GM15510 (cell line): ENCODE results near the gene MICAL2.

Experiments
- POLR2A ChIP-seq: IDR thresholded peaks from 3 replicates; pipeline ENCODE4 v1.6.1; 2011; ENCODE audit warnings: borderline replicate concordance; ENCODE audit not compliant: insufficient read length; ENCODE audit errors: extremely low read depth

The MICAL2 gene

GRCh38 chr11:12183827-12184620 is 73.6 kb downstream of the MICAL2 start:
- no peak for TF ChIP-seq POLR2A

DNA sequence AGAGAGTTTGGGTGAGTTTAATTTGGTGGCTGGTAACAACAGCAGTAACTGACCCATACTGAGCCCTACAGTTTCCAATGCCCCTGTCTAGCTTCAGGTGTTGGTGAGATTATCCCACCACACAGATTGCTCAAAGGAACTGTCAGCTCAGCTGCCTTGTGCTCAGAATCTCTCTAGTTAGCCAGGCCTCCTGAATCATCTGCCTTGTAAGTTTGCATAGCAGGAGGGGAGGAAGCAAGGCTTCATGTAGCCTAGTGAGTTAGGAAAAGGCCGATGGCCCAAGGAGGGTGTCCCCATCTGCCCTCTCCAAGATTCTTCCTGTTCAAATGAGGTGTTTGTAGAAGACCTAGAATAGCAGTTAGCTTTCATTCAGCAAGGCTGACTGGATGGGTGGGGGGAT is 74.3 kb downstream of the MICAL2 start:
- TF ChIP-seq POLR2A = no peak

- no peak for TF ChIP-seq POLR2A
Observed at GRCh38 chr11:12185106-12185690, 74.8 kb downstream of the MICAL2 start.

- no peak for TF ChIP-seq POLR2A
Observed at GRCh38 chr11:12185914-12186313, 75.5 kb downstream of the MICAL2 start.

- TF ChIP-seq POLR2A = no peak
Observed at GRCh38 chr11:12186701-12187100, 76.3 kb downstream of the MICAL2 start.

DNA sequence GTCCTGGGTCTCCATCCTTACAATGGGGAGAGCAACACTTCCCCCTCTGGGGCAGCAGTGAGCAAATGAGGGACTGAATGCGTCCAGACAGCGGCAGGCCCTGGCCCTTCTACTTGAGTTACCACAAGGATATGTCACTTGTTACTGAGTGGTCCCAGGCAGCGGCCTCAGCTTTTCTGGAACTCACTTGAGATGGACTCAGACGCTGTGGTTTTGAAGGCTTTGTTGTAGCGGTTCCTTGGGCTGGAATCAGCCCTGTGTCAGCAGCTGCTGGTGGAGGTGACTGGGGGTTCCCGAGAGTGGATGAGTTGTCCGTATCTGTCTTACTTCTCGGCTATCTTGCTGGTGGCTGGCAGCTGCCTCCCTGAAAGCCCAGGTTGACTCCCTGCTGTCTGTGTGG is 77.0 kb downstream of the MICAL2 start:
- no peak for TF ChIP-seq POLR2A

- no peak for TF ChIP-seq POLR2A
Observed at GRCh38 chr11:12188548-12189317, 78.3 kb downstream of the MICAL2 start.

GRCh38 chr11:12189543-12190235 is 79.3 kb downstream of the MICAL2 start:
- TF ChIP-seq POLR2A = no peak

- no peak for TF ChIP-seq POLR2A
Observed at GRCh38 chr11:12190511-12190910, 80.1 kb downstream of the MICAL2 start.

DNA sequence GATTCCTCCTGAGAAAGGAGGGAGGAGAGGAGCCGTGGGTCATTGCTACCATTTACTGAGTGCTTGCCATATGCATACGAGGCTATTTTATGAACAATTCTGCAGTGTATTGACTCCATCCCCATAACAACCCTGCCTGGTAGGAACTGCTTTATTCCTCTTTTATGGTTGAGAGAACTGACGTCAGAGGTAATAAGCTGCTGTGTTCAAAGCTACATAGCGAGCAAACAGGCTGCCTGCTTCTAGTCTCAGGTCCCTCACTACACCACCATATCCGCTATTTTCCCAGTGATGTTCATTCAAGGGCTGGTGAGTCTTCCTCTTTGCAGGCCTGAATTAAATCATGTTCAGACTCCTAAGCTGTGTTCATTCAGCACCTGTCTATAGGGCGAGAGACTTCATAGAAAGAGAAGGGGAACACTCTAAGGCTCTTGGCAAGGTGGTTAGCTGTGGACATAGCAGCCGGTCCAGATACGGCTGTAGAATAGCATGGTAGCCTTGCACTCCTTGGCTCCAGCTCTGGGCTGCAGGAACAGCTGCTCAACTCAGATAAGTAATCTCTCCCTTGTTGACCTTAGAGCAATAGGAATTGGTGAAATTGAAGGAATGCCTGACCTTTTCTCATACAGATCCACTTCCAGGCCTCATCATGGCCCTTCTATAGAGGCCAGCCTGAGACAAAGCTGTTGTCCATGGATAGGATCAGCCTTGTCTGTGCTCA is 82.6 kb downstream of the MICAL2 start:
- no peak for TF ChIP-seq POLR2A

DNA sequence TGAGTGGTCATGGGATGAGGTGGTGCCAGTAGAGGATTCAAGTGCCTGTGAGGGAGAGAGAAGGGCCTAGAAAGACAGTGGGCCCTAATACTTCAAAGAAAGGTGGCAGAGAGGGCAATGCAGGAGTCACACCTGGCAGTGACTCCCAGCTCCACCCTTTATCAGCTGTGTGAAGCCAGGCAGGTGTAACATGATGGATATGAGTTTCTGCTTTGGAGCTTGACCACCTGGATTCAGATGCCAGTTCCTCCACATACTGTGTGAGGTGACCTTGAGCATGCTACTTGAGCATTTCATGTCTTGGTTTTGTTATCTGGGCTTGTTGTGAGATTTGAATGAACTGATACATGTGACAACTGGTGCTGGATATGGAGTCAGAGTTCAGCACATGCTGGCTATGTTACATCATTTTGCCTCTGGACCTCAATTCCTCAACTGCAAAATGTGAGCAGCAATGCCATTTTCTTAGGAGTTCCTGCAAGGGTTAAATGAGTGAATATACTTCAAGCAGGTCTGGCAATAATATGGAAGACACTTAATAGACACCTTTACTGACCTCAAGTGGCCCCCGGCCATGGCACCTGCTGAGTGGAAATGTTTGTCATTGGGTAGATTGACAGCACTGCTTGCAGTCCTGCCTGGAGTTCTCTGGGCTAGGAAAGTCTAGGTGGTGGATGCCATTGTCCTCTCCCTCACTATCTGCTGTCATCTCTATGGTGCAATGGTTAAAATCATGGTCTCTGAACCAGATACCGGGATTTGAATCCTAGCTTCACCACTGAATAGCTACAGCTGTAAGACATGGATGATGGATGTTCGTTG is 83.3 kb downstream of the MICAL2 start:
- TF ChIP-seq POLR2A = no peak

- TF ChIP-seq POLR2A = no peak
Observed at GRCh38 chr11:12195768-12196167, 85.4 kb downstream of the MICAL2 start.

DNA sequence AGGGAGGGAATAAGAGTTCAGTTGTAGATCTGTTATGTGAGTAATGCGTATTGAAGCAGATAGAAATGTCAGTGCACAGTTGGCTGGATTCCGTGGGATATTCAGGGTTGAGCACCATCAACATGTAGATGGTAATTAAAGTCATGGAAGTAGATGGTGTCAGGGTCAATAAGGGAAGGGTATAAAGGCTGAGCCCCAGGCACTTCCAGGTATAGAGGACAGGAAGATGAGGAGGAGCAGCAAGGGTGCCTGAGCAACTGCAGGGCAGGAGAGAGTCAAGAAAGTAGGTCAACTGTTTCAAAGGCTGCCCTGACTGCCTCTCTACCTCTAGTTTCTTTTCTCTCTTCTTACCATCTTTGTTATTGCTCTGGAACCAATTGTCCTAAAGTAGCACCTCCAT is 85.9 kb downstream of the MICAL2 start:
- TF ChIP-seq POLR2A = no peak

DNA sequence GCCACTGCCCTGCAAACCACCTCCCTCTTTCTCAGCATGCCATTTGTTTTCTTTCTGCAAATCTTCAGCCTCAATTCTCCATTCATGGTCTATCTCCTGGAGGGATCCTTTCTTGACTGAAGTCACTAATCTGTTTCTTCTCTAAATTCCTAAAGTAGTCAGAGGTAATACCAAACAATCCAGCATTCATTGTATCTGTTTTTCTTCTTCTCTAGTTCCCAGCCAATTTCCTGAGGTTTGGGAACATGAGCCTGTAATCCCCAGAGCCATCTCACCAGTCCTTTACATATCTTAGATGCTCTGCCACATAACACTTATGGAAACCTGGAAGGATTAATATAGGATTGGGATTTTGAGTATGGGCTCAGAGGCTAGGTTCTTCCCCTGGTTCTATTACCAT is 86.5 kb downstream of the MICAL2 start:
- no peak for TF ChIP-seq POLR2A
